ENCODE measurements around the gene USP14.
"Not testable (repeated sequence)": the region's sequence is repeated elsewhere in the genome, so short reads cannot be mapped to it uniquely, and the experiment has no call there.

DNA sequence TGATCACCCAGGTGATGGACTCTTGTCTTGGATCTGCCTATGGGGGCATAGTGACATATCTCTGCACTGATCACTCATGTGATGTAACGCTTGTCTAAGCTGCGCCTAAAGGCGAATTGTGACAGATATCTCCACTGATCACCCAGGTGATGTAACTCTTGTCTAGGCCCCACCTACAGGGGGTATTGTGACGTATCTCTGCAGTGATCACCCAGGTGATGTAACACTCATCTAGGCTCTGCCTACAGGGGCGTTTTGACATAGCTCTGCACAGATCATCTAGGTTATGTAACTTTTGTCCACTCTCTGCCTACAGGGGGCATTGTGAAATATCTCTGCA lies 48.5 kb upstream of the USP14 start:
- not testable (repeated sequence) for TF ChIP-seq EZH2phosphoT487 (IDR thresholded peaks at IDR 0.05; ENCODE audit: low read length); EZH2 (optimal IDR thresholded peaks at IDR 0.05; ENCODE audit: low read depth, low read length)
- TF ChIP-seq, protein P1, sequence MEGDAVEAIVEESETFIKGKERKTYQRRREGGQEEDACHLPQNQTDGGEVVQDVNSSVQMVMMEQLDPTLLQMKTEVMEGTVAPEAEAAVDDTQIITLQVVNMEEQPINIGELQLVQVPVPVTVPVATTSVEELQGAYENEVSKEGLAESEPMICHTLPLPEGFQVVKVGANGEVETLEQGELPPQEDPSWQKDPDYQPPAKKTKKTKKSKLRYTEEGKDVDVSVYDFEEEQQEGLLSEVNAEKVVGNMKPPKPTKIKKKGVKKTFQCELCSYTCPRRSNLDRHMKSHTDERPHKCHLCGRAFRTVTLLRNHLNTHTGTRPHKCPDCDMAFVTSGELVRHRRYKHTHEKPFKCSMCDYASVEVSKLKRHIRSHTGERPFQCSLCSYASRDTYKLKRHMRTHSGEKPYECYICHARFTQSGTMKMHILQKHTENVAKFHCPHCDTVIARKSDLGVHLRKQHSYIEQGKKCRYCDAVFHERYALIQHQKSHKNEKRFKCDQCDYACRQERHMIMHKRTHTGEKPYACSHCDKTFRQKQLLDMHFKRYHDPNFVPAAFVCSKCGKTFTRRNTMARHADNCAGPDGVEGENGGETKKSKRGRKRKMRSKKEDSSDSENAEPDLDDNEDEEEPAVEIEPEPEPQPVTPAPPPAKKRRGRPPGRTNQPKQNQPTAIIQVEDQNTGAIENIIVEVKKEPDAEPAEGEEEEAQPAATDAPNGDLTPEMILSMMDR (IDR thresholded peaks at IDR 0.05; ENCODE audit: low read length): not testable (repeated sequence)
